ENCODE measurements around the gene LTBP1.
"Not testable (repeated sequence)": the region's sequence is repeated elsewhere in the genome, so short reads cannot be mapped to it uniquely, and the experiment has no call there.

Gene LTBP1

GRCh38 chr2:33365264-33365970 is 418.7 kb downstream of the LTBP1 start:
- H3K4me1 Mint-ChIP-seq (ENCODE audit: low read depth), result no peaks in the 10 kb centered on the region
- H3K27me3 Mint-ChIP-seq, result peaks cover 4% of the 10 kb centered on the region
- H3K4me3 Mint-ChIP-seq, result no peak overlapping the region
- no peak overlapping the region for H3K27ac Mint-ChIP-seq
- no peaks in the 10 kb centered on the region for H3K36me3 Mint-ChIP-seq
- no peaks in the 10 kb centered on the region for H3K9me3 Mint-ChIP-seq (ENCODE audit: low read depth)

DNA sequence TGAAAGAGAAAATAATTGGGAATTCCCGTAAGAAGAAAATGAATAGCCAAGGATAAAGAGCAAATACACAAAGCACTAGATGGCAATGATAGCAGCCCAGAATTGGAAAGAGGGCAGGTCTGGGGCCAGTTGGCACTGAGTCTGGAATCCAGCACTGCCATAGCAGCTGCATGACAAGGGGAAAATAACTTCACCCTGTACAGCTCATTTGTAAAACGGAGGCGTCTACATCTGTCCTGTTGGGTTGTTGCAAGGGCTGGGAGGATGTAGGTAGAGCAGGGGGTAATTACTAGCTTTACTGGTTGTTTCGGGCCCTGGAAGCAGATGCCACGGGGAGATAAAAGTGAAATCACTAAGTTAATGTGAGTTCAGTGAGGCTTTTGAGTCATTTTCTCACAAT is 419.7 kb downstream of the LTBP1 start:
- Mint-ChIP-seq H3K27ac (no peak overlapping the region), H3K9me3 (ENCODE audit: low read depth) (no peaks in the 10 kb centered on the region), H3K36me3 (no peaks in the 10 kb centered on the region), H3K4me3 (no peak overlapping the region), H3K4me1 (ENCODE audit: low read depth) (no peaks in the 10 kb centered on the region), H3K27me3 (peaks cover 4% of the 10 kb centered on the region)

GRCh38 chr2:33368524-33368923 is 421.8 kb downstream of the LTBP1 start:
- not testable (repeated sequence) for H3K27me3 Mint-ChIP-seq; H3K4me3 Mint-ChIP-seq; H3K9me3 Mint-ChIP-seq (ENCODE audit: low read depth); H3K36me3 Mint-ChIP-seq; H3K4me1 Mint-ChIP-seq (ENCODE audit: low read depth); H3K27ac Mint-ChIP-seq

GRCh38 chr2:33369191-33369590 is 422.4 kb downstream of the LTBP1 start:
- Mint-ChIP-seq H3K9me3 (ENCODE audit: low read depth) (no peaks in the 10 kb centered on the region), H3K4me3 (no peak overlapping the region), H3K27ac (no peak overlapping the region), H3K36me3 (no peaks in the 10 kb centered on the region), H3K27me3 (peaks cover 4% of the 10 kb centered on the region), H3K4me1 (ENCODE audit: low read depth) (no peaks in the 10 kb centered on the region)

- H3K4me1 Mint-ChIP-seq (ENCODE audit: low read depth), result no peaks in the 10 kb centered on the region
- no peaks in the 10 kb centered on the region for H3K36me3 Mint-ChIP-seq
- H3K27me3 Mint-ChIP-seq, result no peaks in the 10 kb centered on the region
- no peak overlapping the region for H3K27ac Mint-ChIP-seq
- H3K9me3 Mint-ChIP-seq (ENCODE audit: low read depth), result no peaks in the 10 kb centered on the region
- no peak overlapping the region for H3K4me3 Mint-ChIP-seq
These were observed 424.0 kb downstream of the LTBP1 start for GRCh38 chr2:33370636-33371265.

- H3K9me3 Mint-ChIP-seq (ENCODE audit: low read depth), result no peaks in the 10 kb centered on the region
- H3K4me1 Mint-ChIP-seq (ENCODE audit: low read depth), result no peaks in the 10 kb centered on the region
- H3K36me3 Mint-ChIP-seq, result no peaks in the 10 kb centered on the region
- H3K4me3 Mint-ChIP-seq, result no peak overlapping the region
- H3K27me3 Mint-ChIP-seq, result no peaks in the 10 kb centered on the region
- H3K27ac Mint-ChIP-seq, result no peak overlapping the region
These were observed 424.7 kb downstream of the LTBP1 start for GRCh38 chr2:33371304-33372090.

GRCh38 chr2:33372940-33373553 is 426.3 kb downstream of the LTBP1 start:
- Mint-ChIP-seq H3K36me3 (no peaks in the 10 kb centered on the region), H3K9me3 (ENCODE audit: low read depth) (no peaks in the 10 kb centered on the region), H3K4me1 (ENCODE audit: low read depth) (no peaks in the 10 kb centered on the region), H3K4me3 (no peak overlapping the region), H3K27me3 (no peaks in the 10 kb centered on the region), H3K27ac (no peak overlapping the region)

DNA sequence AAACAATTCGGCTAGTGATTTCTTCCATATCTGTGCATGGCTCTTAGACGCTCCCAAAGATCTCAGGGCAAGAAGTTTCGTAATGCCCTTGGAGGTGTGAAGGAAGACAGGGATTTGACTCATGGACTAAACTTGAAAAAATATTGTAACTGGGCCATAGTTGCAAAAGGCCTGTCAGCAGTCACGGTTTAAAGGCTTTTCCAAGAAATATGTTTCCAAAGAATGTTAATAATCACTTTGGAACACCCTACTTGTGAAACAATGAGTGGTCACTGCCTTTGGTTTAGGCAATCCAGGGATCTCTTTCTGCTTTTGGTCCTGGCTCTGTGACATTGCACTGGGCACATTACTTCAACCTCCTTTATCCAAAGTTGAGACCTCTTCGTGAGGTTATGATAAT is 427.2 kb downstream of the LTBP1 start:
- no peaks in the 10 kb centered on the region for H3K36me3 Mint-ChIP-seq
- no peaks in the 10 kb centered on the region for H3K4me1 Mint-ChIP-seq (ENCODE audit: low read depth)

DNA sequence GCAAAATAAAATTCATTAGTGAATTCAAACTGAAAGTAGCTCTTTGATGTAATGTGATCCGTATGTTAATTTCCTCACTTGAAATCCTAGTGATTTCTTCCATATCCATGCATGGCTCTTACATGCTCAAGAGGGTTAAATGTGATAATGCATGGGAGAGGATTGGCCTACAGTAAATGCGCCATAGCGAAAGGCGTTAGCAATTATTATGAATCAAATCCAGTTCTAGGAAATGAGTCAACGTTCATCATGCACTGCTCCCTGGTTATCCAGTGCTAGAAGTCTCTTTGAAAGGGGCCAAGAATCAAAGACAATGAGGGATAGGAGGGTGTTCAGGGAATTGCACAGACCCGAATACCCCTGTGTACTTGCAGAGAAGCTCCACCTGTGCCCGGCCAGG is 428.3 kb downstream of the LTBP1 start:
- no peaks in the 10 kb centered on the region for H3K9me3 Mint-ChIP-seq (ENCODE audit: low read depth)
- no peaks in the 10 kb centered on the region for H3K27me3 Mint-ChIP-seq
- H3K36me3 Mint-ChIP-seq, result no peaks in the 10 kb centered on the region
- no peaks in the 10 kb centered on the region for H3K4me1 Mint-ChIP-seq (ENCODE audit: low read depth)
- no peak overlapping the region for H3K4me3 Mint-ChIP-seq
- no peak overlapping the region for H3K27ac Mint-ChIP-seq

More for the DNA sequence above, 427.2 kb downstream of the LTBP1 start:
- Mint-ChIP-seq H3K4me3 (no peak overlapping the region), H3K27ac (no peak overlapping the region), H3K9me3 (ENCODE audit: low read depth) (no peaks in the 10 kb centered on the region), H3K27me3 (no peaks in the 10 kb centered on the region)

DNA sequence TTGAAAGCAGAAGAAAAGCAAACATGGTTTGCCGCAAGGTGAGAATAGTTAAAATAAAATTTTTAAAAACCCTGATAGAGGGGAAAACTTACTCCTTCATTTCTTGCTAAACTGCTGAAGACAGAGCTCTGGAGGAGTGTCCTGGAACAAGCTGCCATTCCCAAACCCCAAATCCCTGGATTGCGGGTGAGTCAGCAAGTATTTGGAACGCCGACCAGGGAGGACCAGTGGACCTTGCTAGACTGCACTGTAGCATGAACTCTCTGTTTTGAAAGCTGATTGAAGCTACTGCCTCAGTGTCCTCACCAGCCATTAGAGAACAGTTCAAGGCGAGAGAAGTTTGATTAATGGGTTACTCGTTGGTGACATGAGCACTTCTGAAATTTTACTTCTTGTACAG is 430.3 kb downstream of the LTBP1 start:
- no peaks in the 10 kb centered on the region for H3K9me3 Mint-ChIP-seq (ENCODE audit: low read depth)

GRCh38 chr2:33378556-33379210 is 431.9 kb downstream of the LTBP1 start:
- Mint-ChIP-seq H3K27ac (no peak overlapping the region), H3K9me3 (ENCODE audit: low read depth) (no peaks in the 10 kb centered on the region), H3K36me3 (no peaks in the 10 kb centered on the region), H3K4me3 (no peak overlapping the region), H3K4me1 (ENCODE audit: low read depth) (peaks cover 2% of the 10 kb centered on the region), H3K27me3 (no peaks in the 10 kb centered on the region)

More for the DNA sequence above, 430.3 kb downstream of the LTBP1 start:
- Mint-ChIP-seq H3K4me3 (no peak overlapping the region), H3K27ac (no peak overlapping the region), H3K4me1 (ENCODE audit: low read depth) (peaks cover 2% of the 10 kb centered on the region), H3K27me3 (no peaks in the 10 kb centered on the region), H3K36me3 (no peaks in the 10 kb centered on the region)

- no peaks in the 10 kb centered on the region for H3K36me3 Mint-ChIP-seq
- H3K4me1 Mint-ChIP-seq (ENCODE audit: low read depth), result peaks cover 2% of the 10 kb centered on the region
- H3K27me3 Mint-ChIP-seq, result no peaks in the 10 kb centered on the region
- no peak overlapping the region for H3K27ac Mint-ChIP-seq
- no peaks in the 10 kb centered on the region for H3K9me3 Mint-ChIP-seq (ENCODE audit: low read depth)
- no peak overlapping the region for H3K4me3 Mint-ChIP-seq
These were observed 433.4 kb downstream of the LTBP1 start for GRCh38 chr2:33380001-33380609.

DNA sequence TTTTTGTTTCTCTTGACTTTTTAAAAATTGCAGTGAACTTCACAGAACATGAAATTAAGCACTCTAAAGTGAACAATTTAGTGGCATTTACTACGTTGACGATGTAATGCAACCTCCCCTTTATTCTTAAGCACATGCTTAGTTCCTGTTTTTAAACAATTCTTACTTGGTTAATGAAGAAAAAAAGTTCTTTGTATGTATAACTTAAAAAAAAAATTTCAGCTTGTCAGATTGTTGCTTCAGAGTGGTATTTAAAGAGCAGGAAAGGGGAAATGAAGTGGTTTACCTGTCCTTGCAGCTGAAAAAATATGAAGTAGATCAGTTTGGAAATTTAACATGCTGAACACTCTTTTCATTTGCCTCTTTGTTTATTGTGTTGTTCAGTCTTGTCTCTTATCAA is 434.0 kb downstream of the LTBP1 start:
- H3K36me3 Mint-ChIP-seq, result no peaks in the 10 kb centered on the region
- no peaks in the 10 kb centered on the region for H3K9me3 Mint-ChIP-seq (ENCODE audit: low read depth)
- H3K27me3 Mint-ChIP-seq, result no peaks in the 10 kb centered on the region
- no peak overlapping the region for H3K4me3 Mint-ChIP-seq
- no peak overlapping the region for H3K27ac Mint-ChIP-seq
- H3K4me1 Mint-ChIP-seq (ENCODE audit: low read depth), result peaks cover 2% of the 10 kb centered on the region

DNA sequence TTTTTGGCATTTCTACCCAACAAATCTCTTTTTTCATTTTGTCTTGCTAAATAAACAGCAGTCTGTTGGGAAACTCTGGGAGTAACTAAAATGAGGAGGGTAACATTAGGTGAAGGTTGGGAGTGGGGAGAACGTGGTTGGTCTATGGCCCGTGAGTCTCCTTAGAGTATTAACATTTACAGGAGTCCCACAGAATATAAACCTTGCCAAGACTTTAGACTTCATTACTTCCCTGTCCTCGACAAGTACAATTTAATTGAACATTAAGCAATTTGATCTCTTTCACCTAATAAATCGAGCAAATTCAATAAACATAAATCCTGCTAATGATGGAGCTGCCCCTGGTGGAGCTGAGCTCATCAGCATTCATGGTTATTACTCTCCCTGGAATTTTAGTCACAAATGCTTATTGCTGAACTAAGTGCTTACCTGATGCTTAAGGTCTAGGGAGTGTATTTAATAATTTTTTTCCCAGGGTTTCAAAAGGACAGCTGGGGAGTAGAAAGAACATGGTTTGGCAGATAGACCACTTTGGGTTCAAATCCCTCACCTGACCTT is 434.6 kb downstream of the LTBP1 start:
- H3K36me3 Mint-ChIP-seq, result no peaks in the 10 kb centered on the region
- H3K9me3 Mint-ChIP-seq (ENCODE audit: low read depth), result no peaks in the 10 kb centered on the region
- no peak overlapping the region for H3K27ac Mint-ChIP-seq
- peaks cover 2% of the 10 kb centered on the region for H3K4me1 Mint-ChIP-seq (ENCODE audit: low read depth)
- no peaks in the 10 kb centered on the region for H3K27me3 Mint-ChIP-seq
- H3K4me3 Mint-ChIP-seq, result no peak overlapping the region

Data from activated naive CD8-positive, alpha-beta T cell (primary cell).